ENCODE measurements around the gene NPIPB6.
"Not testable (repeated sequence)": the region's sequence is repeated elsewhere in the genome, so short reads cannot be mapped to it uniquely, and the experiment has no call there.

DNA sequence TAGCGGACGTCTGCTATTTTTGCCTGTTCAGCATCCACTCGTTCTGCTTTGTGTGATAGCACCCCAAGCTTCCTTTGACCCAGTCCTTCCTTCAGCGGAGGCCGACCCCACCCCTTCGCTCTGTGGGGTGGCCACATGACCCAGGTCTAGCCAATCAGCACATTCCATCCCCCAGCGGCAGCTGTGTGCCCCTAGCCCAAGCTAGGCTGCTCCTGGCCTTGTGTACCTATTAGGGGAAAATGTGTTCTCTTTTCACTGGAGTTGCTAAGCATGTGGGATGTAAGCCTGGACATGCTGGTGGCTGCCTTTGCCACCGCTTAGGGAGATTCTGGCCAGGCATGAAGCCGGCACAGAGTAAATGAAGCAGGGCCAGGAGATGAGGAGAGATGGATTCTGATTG lies 33.1 kb downstream of the NPIPB6 start:
- TF ChIP-seq REPIN1 (tag by site-specific recombination; IDR thresholded peaks at IDR 0.05; ENCODE audit: low read depth); ZNF76 (tag by site-specific recombination; IDR thresholded peaks at IDR 0.05; ENCODE audit: borderline replicate concordance, low read depth); CTCF (tag by site-specific recombination; IDR thresholded peaks at IDR 0.05); ZNF416 (tag by site-specific recombination; IDR thresholded peaks at IDR 0.05); ZNF571 (tag by site-specific recombination; IDR thresholded peaks at IDR 0.05); KLF8 (tag by site-specific recombination; IDR thresholded peaks at IDR 0.05); ZBTB1 (tag by site-specific recombination; IDR thresholded peaks at IDR 0.05); ZBTB7A (tag by site-specific recombination; IDR thresholded peaks at IDR 0.05; ENCODE audit: low read depth); SP2 (tag by site-specific recombination; IDR thresholded peaks at IDR 0.05); ZNF223 (tag by site-specific recombination; IDR thresholded peaks at IDR 0.05); ZNF175 (tag by site-specific recombination; IDR thresholded peaks at IDR 0.05): not testable (repeated sequence)
- TF ChIP-seq, protein P1, sequence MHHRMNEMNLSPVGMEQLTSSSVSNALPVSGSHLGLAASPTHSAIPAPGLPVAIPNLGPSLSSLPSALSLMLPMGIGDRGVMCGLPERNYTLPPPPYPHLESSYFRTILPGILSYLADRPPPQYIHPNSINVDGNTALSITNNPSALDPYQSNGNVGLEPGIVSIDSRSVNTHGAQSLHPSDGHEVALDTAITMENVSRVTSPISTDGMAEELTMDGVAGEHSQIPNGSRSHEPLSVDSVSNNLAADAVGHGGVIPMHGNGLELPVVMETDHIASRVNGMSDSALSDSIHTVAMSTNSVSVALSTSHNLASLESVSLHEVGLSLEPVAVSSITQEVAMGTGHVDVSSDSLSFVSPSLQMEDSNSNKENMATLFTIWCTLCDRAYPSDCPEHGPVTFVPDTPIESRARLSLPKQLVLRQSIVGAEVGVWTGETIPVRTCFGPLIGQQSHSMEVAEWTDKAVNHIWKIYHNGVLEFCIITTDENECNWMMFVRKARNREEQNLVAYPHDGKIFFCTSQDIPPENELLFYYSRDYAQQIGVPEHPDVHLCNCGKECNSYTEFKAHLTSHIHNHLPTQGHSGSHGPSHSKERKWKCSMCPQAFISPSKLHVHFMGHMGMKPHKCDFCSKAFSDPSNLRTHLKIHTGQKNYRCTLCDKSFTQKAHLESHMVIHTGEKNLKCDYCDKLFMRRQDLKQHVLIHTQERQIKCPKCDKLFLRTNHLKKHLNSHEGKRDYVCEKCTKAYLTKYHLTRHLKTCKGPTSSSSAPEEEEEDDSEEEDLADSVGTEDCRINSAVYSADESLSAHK (tag by site-specific recombination; IDR thresholded peaks at IDR 0.05) = not testable (repeated sequence)

All from HEK293 (cell line).